ENCODE results near the gene CNPY1. TPM values are rescaled to one million over a fixed set of nuclear protein-coding genes. Genes with fewer than 3 reads are reported as not detected.

CNPY1 gene
- total RNA-seq, 1 donor from 2014 or later = not detected

DNA sequence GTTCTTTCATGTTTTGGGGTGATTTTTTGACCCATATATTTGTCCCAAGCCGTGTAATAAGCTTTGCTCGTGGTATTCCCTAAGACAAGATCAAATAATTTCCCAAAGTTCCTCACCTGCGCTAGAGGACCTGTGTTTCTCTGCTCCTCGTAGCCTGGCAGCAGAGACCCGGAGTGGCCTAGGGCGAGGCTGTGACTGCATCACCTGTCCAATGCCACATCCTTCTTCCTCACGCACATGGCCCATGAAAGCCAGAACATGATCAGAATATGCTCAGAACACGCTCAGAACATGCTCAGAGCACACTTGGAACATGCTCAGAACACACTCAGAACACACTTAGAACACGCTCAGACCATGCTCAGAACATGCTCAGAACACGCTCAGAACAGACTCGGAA, 64.6 kb downstream of the CNPY1 start:
- no peaks in the 10 kb centered on the region for H3K27me3 ChIP-seq
- DNase-seq (ENCODE audit: extremely low spot score in 2 of 2) = peak in 1 of 2 donors; percentile 67

GRCh38 chr7:155477476-155477875, 68.9 kb downstream of the CNPY1 start:
- H3K36me3 ChIP-seq = no peaks in the 10 kb centered on the region
- no peak overlapping the region for H3K27ac ChIP-seq
- DNase-seq (ENCODE audit: extremely low spot score in 2 of 2) = no peak
- no peaks in the 10 kb centered on the region for H3K9me3 ChIP-seq
- intact Hi-C loops (cut with DNase I) = no loop called here
- H3K27me3 ChIP-seq = peaks cover 5% of the 10 kb centered on the region
- no peak overlapping the region for H3K4me3 ChIP-seq
- TF ChIP-seq POLR2AphosphoS5 (IDR thresholded peaks at IDR 0.05; ENCODE audit: insufficient read depth in 1 of 2, low read depth in 1 of 2) (no peak), POLR2A (IDR thresholded peaks at IDR 0.05) (no peak), CTCF (IDR thresholded peaks at IDR 0.05) (no peak)
- H3K4me1 ChIP-seq = no peaks in the 10 kb centered on the region

More for the DNA sequence above, 64.6 kb downstream of the CNPY1 start:
- H3K9me3 ChIP-seq = no peaks in the 10 kb centered on the region
- no peak for TF ChIP-seq POLR2AphosphoS5 (IDR thresholded peaks at IDR 0.05; ENCODE audit: insufficient read depth in 1 of 2, low read depth in 1 of 2)
- no peak for TF ChIP-seq CTCF (IDR thresholded peaks at IDR 0.05)
- no peak for TF ChIP-seq POLR2A (IDR thresholded peaks at IDR 0.05)
- no peak overlapping the region for H3K27ac ChIP-seq
- no peaks in the 10 kb centered on the region for H3K36me3 ChIP-seq
- intact Hi-C loops (cut with DNase I) = no loop called here
- H3K4me3 ChIP-seq = no peak overlapping the region
- peaks cover 10% of the 10 kb centered on the region for H3K4me1 ChIP-seq

DNA sequence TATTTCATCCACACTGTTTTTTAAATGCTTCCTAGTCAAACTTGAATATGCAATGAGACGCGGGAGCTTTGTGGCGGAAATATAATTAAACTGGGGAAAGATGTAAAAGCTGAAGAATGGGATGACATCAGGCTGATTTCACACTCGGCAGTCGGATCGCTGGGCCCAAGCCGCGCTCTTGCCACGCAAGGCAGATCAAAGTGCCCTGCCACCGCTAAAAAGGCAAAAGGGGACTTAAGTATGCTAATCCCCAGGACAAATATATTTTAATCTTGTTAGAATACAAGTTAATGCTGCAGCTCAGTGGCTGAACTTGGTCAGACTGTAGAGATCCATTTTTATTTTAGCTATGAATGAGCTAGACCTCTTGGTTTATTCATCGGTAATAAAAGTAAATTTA, 74.6 kb downstream of the CNPY1 start:
- peaks cover 29% of the 10 kb centered on the region for H3K27me3 ChIP-seq
- no peak overlapping the region for H3K4me3 ChIP-seq
- intact Hi-C loops (cut with DNase I) = no loop called here
- H3K36me3 ChIP-seq = no peaks in the 10 kb centered on the region
- no peaks in the 10 kb centered on the region for H3K9me3 ChIP-seq
- TF ChIP-seq POLR2A (IDR thresholded peaks at IDR 0.05) (no peak), POLR2AphosphoS5 (IDR thresholded peaks at IDR 0.05; ENCODE audit: insufficient read depth in 1 of 2, low read depth in 1 of 2) (no peak), CTCF (IDR thresholded peaks at IDR 0.05) (no peak)
- peaks cover 17% of the 10 kb centered on the region for H3K4me1 ChIP-seq
- no peak for DNase-seq (ENCODE audit: extremely low spot score in 2 of 2)
- no peak overlapping the region for H3K27ac ChIP-seq

DNA sequence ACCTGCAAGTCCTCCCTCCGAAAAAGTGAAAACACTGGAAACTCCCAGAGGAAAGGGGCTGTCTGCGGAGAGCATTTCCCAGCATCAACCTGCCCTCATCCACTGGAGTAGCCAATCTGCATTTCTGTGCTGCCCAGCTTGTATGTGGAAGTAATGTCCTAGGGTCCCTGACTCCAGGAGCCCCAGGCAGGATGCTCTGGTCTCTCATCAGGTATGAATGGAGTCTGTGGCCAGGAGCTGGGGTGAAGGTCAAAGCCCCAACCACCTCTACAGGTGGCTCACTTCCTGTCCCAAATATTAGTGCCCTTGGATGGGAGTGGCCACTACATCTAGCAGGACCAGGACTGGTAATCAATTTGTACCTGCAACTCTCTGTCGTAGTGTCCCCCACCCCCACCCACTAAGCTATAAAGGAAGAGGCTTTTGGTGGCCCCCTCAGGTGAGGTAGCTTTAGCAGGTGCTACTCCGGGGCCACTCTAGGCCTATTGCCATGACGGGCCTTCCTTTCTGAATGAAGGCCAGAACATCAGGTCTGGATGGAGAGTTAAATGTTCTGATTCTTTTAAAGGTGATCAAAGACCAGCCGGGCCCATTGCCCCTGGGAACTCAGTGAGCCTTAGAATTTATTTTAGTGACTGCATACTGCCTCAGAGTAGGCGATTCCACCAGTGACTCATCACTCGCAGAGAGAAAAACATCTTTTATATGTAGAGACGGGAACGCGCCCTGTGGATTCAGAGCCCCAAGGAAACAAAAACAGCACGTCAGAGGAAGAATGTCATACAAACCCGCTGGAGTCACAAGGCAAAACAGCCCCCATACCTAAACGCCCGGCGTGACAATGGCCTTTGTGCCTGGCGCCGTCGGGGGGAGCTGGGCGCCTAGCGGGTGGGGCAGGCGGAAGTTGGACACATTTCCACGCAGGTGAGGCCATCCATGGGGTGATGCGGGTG, 75.4 kb downstream of the CNPY1 start:
- H3K36me3 ChIP-seq = no peaks in the 10 kb centered on the region
- H3K4me3 ChIP-seq = no peak overlapping the region
- no peaks in the 10 kb centered on the region for H3K9me3 ChIP-seq
- no peak for DNase-seq (ENCODE audit: extremely low spot score in 2 of 2)
- TF ChIP-seq CTCF (IDR thresholded peaks at IDR 0.05) = no peak
- no peak overlapping the region for H3K27ac ChIP-seq
- peaks cover 33% of the 10 kb centered on the region for H3K27me3 ChIP-seq
- peaks cover 23% of the 10 kb centered on the region for H3K4me1 ChIP-seq
- intact Hi-C loops (cut with DNase I) = no loop called here

- no peak overlapping the region for H3K4me3 ChIP-seq
- TF ChIP-seq CTCF (IDR thresholded peaks at IDR 0.05) (no peak), POLR2AphosphoS5 (IDR thresholded peaks at IDR 0.05; ENCODE audit: insufficient read depth in 1 of 2, low read depth in 1 of 2) (no peak), POLR2A (IDR thresholded peaks at IDR 0.05) (no peak)
- intact Hi-C loops (cut with DNase I) = no loop called here
- H3K4me1 ChIP-seq = peaks cover 23% of the 10 kb centered on the region
- H3K36me3 ChIP-seq = no peaks in the 10 kb centered on the region
- H3K27me3 ChIP-seq = peaks cover 29% of the 10 kb centered on the region
- no peaks in the 10 kb centered on the region for H3K9me3 ChIP-seq
- H3K27ac ChIP-seq = no peak overlapping the region
- no peak for DNase-seq (ENCODE audit: extremely low spot score in 2 of 2)
Observed at GRCh38 chr7:155470186-155470487, 76.2 kb downstream of the CNPY1 start.

Data from vagina (tissue), 2 donors.